CD14-positive monocyte (primary cell): ENCODE measurements around the gene EFCAB8. TPM values are rescaled to one million over a fixed set of nuclear protein-coding genes. Genes with fewer than 3 reads are reported as not detected.
"Not testable (repeated sequence)": the region's sequence is repeated elsewhere in the genome, so short reads cannot be mapped to it uniquely, and the experiment has no call there.

Source experiments
- DNase-seq, 3 donors: peaks; one replicate each; pipeline ENCODE4 v3.0.0-alpha.2; 2011 to 2022
- H2AFZ ChIP-seq: 2 replicates; pipeline ENCODE4 v1.6.0; 2012; ENCODE audit warnings: mild to moderate bottlenecking, low read depth, low read length, inconsistent platforms; ENCODE audit not compliant: insufficient read depth, poor library complexity, severe bottlenecking
- H3K27ac ChIP-seq, 2 donors: 1 replicate in 1 of 2; 2 replicates in 1 of 2; pipeline ENCODE4 v1.5.1; 2012 to 2013; ENCODE audit warnings: low read length in 2 of 2, control low read depth in 1 of 2, inconsistent platforms in 1 of 2, low read depth in 1 of 2, mild to moderate bottlenecking in 1 of 2
- H3K27me3 ChIP-seq, 2 donors: one replicate each; pipeline versions ENCODE4 v1.6.0 to v1.6.1; 2011 to 2013; ENCODE audit warnings: low read length in 2 of 2; ENCODE audit not compliant: control insufficient read depth in 2 of 2, insufficient read depth in 2 of 2
- H3K36me3 ChIP-seq, 2 donors: replicated peaks in 1 of 2; 1 replicate in 1 of 2; 2 replicates in 1 of 2; pipeline versions ENCODE4 v1.5.1 to v1.6.1; 2012 to 2013; ENCODE audit warnings: low read length in 2 of 2, control low read depth in 1 of 2, inconsistent platforms in 1 of 2, mild to moderate bottlenecking in 1 of 2; ENCODE audit not compliant: insufficient read depth in 2 of 2, control insufficient read depth in 1 of 2
- H3K4me1 ChIP-seq, 2 donors: 1 replicate in 1 of 2; 2 replicates in 1 of 2; pipeline versions ENCODE4 v1.5.1 to v1.6.1; 2012 to 2013; ENCODE audit warnings: low read length in 2 of 2, control low read depth in 1 of 2, inconsistent platforms in 1 of 2, mild to moderate bottlenecking in 1 of 2, moderate library complexity in 1 of 2; ENCODE audit not compliant: insufficient read depth in 2 of 2, control insufficient read depth in 1 of 2
- H3K4me2 ChIP-seq: replicated peaks from 2 replicates; pipeline ENCODE3; 2012; ENCODE audit warnings: low read length, moderate library complexity, mild to moderate bottlenecking; ENCODE audit not compliant: poor library complexity, severe bottlenecking; ENCODE audit errors: extremely low read depth
- H3K4me3 ChIP-seq, 3 experiments: fragments of 200-600 bp in 1 of 3; sonication (generic) in 1 of 3; replicated peaks in 1 of 3; 1 replicate in 2 of 3; 2 replicates in 1 of 3; pipeline ENCODE4 v1.5.1; 2011 to 2013; ENCODE audit warnings: low read length in 3 of 3, mild to moderate bottlenecking in 3 of 3, control low read depth in 2 of 3, low read depth in 2 of 3, inconsistent platforms in 1 of 3, moderate library complexity in 1 of 3
- H3K79me2 ChIP-seq: 2 replicates; pipeline ENCODE4 v1.6.0; 2012; ENCODE audit warnings: mild to moderate bottlenecking, control low read depth, inconsistent platforms, low read length, moderate library complexity; ENCODE audit not compliant: insufficient read depth
- H3K9ac ChIP-seq: 2 replicates; pipeline ENCODE4 v1.6.0; 2017; ENCODE audit warnings: low read length, mild to moderate bottlenecking; ENCODE audit not compliant: insufficient read depth, poor library complexity, severe bottlenecking
- H3K9me3 ChIP-seq, 2 donors: replicated peaks in 1 of 2; 1 replicate in 1 of 2; 2 replicates in 1 of 2; pipeline versions ENCODE4 v1.5.1 to v1.6.1; 2012 to 2013; ENCODE audit warnings: low read length in 2 of 2, control low read depth in 1 of 2; ENCODE audit not compliant: control insufficient read depth in 1 of 2, insufficient read depth in 1 of 2
- H4K20me1 ChIP-seq: 2 replicates; pipeline ENCODE4 v1.6.0; 2012; ENCODE audit warnings: mild to moderate bottlenecking, low read length, control low read depth, moderate library complexity; ENCODE audit not compliant: insufficient read depth
- H3K27ac Mint-ChIP-seq, 7 donors: one replicate each; pipeline ENCODE4 v1.8.0; 2020; ENCODE audit warnings: mild to moderate bottlenecking in 7 of 7, mixed read lengths in 7 of 7, moderate library complexity in 6 of 7, inconsistent platforms in 2 of 7
- H3K27me3 Mint-ChIP-seq, 3 donors: one replicate each; pipeline ENCODE4 v1.8.0; 2021 to 2022; ENCODE audit warnings: low read depth in 3 of 3, mild to moderate bottlenecking in 3 of 3, mixed read lengths in 3 of 3, moderate library complexity in 3 of 3, inconsistent platforms in 1 of 3
- H3K36me3 Mint-ChIP-seq, 2 donors: one replicate each; pipeline ENCODE4 v1.8.0; 2020; ENCODE audit warnings: mixed read lengths in 2 of 2, inconsistent platforms in 1 of 2, mild to moderate bottlenecking in 1 of 2
- H3K4me1 Mint-ChIP-seq: one replicate; pipeline ENCODE4 v1.8.0; 2020; ENCODE audit warnings: mild to moderate bottlenecking, mixed read lengths
- H3K4me3 Mint-ChIP-seq, 2 donors: one replicate each; pipeline ENCODE4 v1.8.0; 2020; ENCODE audit warnings: mild to moderate bottlenecking in 2 of 2, mixed read lengths in 2 of 2, moderate library complexity in 1 of 2
- H3K9me3 Mint-ChIP-seq, 7 donors: one replicate each; pipeline ENCODE4 v1.8.0; 2020 to 2022; ENCODE audit warnings: mixed read lengths in 7 of 7, mild to moderate bottlenecking in 6 of 7, moderate library complexity in 6 of 7, inconsistent platforms in 2 of 7
- CTCF ChIP-seq: fragments of 200-600 bp; IDR thresholded peaks from one replicate; pipeline ENCODE4 v1.8.0; 2022; ENCODE audit warnings: antibody characterized with exemption, mild to moderate bottlenecking
- WGBS: methylation state at CpG from one replicate; pipeline ENCODE4 v1.1.5; 2013; ENCODE audit warnings: missing lambda C conversion rate; ENCODE audit not compliant: insufficient coverage; 5-methylcytosine and 5-hydroxymethylcytosine counted together
- intact Hi-C, 2 donors: fragments of 100-400 bp; cut with micrococcal nuclease; formaldehyde crosslinking; loops; one replicate each; pipeline versions ENCODE4 v1.15.0 to v1.15.1; 2023
- polyA plus RNA-seq, 3 donors: library from polyadenylated mRNA; depleted of rRNA in 1 of 3; unstranded in 2 of 3; stranded (reverse) in 1 of 3; fragments of 300-500 nt in 2 of 3; fragments of >200 nt in 1 of 3; fragmentation: Illumina TruSeq in 2 of 3; gene quantifications; 1 replicate in 2 of 3; 2 replicates in 1 of 3; pipeline ENCODE4 v1.2.3, GENCODE V29; 2012 to 2021

Gene EFCAB8
- polyA plus RNA-seq, 3 donors, result 0.45 TPM; not detected in 2

DNA sequence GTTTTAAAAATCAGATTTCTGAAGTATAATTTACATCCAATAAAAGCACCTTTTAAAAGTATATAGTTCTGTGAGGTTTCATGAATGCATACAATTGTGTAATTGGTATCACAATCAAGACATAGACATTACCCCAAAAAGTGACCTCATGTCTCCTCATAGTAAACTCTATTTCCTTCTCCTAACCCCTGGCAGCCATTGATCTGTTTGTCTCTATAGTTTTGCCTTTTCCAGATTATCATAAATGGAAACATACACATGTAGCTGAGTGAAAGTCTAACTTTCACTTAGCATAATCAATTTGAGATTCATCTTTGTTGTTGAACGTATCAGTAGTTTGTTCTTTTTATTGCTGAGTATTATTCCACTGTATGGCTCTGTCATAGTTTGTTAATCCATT, 87.9 kb downstream of the EFCAB8 start:
- TF ChIP-seq CTCF, result no peak
- H2AFZ ChIP-seq, result no peak overlapping the region

DNA sequence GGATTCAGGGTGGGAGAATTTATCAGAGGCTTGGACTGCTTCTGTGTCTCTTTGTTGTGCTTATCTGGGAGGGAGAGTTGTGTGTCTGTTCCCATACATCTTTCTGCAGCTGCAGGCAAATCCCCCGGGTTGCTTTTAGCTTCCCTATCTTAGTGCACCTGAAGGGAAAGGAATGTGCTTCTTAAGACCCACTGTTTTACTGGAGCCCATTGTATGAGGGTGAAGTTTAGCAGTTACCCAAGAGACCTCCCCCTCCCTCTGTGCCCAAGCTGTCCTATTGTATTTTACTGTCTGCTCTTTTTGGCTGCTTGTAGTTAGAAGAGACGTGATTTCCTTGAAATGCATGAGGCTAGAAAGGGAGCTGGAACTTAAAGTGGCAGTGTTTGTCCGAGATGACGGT, 91.8 kb downstream of the EFCAB8 start:
- H3K27ac ChIP-seq, H3K4me3 Mint-ChIP-seq, H3K36me3 ChIP-seq, H3K4me2 ChIP-seq, H2AFZ ChIP-seq, H3K36me3 Mint-ChIP-seq, H3K4me3 ChIP-seq, H3K4me1 ChIP-seq, H3K27me3 ChIP-seq, H3K4me1 Mint-ChIP-seq, DNase-seq, H3K9me3 ChIP-seq, H3K79me2 ChIP-seq, H3K9ac ChIP-seq, intact Hi-C loops, H3K9me3 Mint-ChIP-seq, H3K27ac Mint-ChIP-seq, H4K20me1 ChIP-seq: not testable (repeated sequence)
- no CpG with 5 or more reads among the region's 4 CpGs for WGBS
- H3K27me3 Mint-ChIP-seq, result peaks cover 15 to 25% (median 15%) of the 10 kb centered on the region in 3 donors

More for the DNA sequence above, 87.9 kb downstream of the EFCAB8 start:
- no peak overlapping the region for H3K9ac ChIP-seq
- no peaks in the 10 kb centered on the region for H3K4me1 Mint-ChIP-seq
- intact Hi-C loops, result no loop called here
- H3K27ac ChIP-seq, result no peak overlapping the region
- no peaks in the 10 kb centered on the region for H3K36me3 ChIP-seq
- H4K20me1 ChIP-seq, result no peaks in the 10 kb centered on the region
- no peak overlapping the region for H3K4me2 ChIP-seq
- DNase-seq, result no peak
- peaks cover 0 to 9% (median 0%) of the 10 kb centered on the region in 7 donors for H3K9me3 Mint-ChIP-seq
- peaks cover 5 to 17% (median 14%) of the 10 kb centered on the region in 3 donors for H3K27me3 Mint-ChIP-seq
- peaks cover 0 to 3% of the 10 kb centered on the region in 2 donors for H3K4me1 ChIP-seq
- H3K27me3 ChIP-seq, result no peaks in the 10 kb centered on the region
- H3K9me3 ChIP-seq, result no peaks in the 10 kb centered on the region
- no peak overlapping the region for H3K27ac Mint-ChIP-seq
- no CpG with 5 or more reads among the region's 1 CpG for WGBS
- H3K36me3 Mint-ChIP-seq, result no peaks in the 10 kb centered on the region
- no peaks in the 10 kb centered on the region for H3K79me2 ChIP-seq
- no peak overlapping the region for H3K4me3 Mint-ChIP-seq
- no peak overlapping the region for H3K4me3 ChIP-seq
